HG03571 (cell line): ENCODE measurements around the gene PCDHGB5.
"Not testable (repeated sequence)": the region's sequence is repeated elsewhere in the genome, so short reads cannot be mapped to it uniquely, and the experiment has no call there.

Source experiments
- ATAC-seq: cut with Tn5 transposase; IDR thresholded peaks from one replicate; pipeline ENCODE4 v1.9.1; 2021; ENCODE audit not compliant: unreplicated experiment

Gene PCDHGB5

DNA sequence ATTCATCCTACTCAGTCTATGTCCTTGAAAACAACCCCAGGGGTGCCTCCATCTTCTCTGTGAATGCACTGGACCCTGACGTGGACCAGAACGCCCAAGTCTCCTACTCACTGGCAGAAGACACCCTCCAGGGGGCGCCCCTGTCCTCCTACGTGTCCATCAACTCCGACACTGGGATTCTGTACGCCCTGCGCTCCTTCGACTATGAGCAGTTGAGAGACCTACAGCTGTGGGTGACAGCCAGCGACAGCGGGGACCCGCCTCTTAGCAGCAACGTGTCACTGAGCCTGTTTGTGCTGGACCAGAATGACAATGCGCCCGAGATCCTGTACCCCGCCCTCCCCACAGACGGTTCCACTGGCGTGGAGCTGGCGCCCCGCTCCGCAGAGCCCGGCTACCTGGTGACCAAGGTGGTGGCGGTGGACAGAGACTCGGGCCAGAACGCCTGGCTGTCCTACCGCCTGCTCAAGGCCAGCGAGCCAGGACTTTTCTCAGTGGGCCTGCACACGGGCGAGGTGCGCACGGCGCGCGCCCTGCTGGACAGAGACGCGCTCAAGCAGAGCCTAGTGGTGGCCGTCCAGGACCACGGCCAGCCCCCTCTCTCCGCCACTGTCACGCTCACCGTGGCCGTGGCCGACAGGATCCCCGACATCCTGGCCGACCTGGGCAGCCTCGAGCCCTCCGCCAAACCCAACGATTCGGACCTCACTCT lies 22.1 kb upstream of the PCDHGB5 start:
- ATAC-seq = not testable (repeated sequence)

DNA sequence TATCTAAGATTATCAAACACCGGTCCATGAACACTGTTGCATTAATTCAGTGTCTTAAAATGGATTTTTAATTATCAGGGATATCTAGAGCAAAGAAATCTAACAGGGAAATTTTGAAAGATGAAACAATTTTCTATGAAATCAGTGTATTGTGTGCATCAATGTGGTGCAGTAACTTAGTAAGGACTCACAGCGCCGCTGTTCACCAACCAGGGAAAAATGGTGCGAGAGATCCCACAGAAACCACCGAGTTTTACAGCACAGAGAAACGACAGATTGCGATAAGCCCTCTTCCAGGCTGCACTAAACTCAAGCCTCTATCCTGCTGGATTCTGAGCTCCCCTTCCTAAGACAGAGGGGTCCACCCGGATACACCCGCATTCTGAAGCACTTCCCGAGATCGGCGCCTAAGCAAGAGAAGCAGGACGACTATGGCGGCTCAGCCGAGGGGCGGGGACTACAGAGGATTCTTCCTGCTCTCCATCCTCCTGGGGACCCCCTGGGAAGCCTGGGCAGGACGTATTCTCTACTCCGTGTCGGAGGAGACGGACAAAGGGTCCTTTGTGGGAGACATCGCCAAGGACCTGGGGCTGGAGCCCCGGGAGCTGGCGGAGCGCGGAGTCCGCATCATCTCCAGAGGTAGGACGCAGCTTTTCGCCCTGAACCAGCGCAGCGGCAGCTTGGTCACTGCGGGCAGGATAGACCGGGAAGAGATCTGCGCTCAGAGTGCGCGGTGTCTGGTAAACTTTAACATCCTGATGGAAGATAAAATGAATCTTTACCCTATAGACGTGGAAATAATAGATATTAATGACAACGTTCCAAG lies 15.1 kb upstream of the PCDHGB5 start, which contains the start of gene PCDHGA7:
PCDHGA7 (plus strand) TSS at position 274 of the 826 bp plus-strand sequence; CDS start at position 432, 158 bp downstream.
- ATAC-seq = no peak

DNA sequence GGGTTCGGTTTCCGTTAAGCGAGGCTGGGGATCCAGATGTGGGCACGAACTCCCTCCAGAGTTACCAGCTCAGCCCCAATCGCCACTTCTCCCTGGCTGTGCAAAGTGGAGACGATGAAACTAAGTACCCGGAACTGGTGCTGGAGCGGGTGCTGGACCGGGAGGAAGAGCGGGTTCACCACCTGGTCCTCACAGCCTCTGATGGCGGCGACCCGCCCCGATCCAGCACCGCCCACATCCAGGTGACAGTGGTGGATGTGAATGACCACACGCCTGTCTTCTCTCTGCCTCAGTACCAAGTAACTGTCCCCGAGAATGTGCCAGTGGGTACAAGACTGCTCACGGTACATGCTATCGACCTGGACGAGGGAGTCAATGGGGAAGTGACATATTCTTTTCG lies 14.4 kb upstream of the PCDHGB5 start:
- no peak for ATAC-seq

DNA sequence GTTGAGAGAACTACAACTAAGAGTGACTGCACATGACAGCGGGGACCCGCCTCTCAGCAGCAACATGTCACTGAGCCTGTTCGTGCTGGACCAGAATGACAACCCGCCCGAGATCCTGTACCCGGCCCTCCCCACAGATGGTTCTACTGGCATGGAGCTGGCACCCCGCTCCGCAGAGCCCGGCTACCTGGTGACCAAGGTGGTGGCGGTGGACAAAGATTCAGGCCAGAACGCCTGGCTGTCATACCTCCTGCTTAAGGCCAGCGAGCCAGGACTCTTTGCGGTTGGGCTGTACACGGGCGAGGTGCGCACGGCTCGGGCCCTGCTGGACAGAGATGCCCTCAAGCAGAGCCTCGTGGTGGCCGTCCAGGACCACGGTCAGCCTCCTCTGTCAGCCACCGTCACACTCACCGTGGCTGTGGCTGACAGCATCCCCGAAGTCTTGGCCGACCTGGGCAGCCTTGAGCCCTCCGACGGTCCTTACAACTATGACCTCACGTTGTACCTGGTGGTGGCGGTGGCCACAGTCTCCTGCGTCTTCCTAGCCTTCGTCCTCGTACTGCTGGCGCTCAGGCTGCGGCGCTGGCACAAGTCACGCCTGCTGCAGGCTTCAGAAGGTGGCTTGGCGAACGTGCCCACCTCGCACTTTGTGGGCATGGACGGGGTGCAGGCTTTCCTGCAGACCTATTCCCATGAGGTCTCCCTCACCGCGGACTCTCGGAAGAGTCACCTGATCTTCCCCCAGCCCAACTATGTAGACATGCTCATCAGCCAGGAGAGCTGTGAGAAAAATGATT lies 13.1 kb upstream of the PCDHGB5 start:
- no peak for ATAC-seq

DNA sequence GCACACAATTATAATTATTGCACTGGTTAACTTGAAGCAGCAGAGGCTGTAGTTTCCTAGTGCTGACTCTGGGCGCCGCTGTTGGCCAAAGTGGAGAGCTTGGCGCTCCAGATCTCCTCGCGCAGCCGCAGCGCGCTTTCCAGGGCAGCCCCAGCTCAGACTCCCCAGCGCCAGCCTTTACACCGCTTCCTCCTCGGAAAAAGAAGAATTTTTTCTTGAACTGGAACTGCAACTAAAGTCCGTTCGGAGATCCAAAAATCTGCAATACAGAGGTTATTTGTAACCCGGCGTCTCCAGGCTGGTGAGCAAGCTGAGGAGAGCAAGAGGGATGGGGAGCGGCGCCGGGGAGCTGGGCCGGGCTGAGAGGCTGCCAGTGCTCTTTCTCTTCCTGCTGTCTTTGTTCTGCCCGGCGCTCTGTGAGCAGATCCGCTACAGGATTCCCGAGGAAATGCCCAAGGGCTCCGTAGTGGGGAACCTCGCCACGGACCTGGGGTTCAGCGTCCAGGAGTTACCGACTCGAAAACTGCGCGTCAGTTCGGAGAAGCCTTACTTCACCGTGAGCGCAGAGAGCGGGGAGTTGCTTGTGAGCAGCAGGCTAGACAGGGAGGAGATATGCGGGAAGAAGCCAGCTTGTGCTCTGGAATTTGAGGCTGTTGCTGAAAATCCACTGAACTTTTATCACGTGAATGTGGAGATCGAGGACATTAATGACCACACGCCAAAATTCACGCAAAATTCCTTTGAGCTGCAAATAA lies 10.0 kb upstream of the PCDHGB5 start, which contains the start of gene PCDHGB4:
PCDHGB4 (plus strand) TSS at position 142 of the 755 bp plus-strand sequence; CDS start at position 329, 187 bp downstream.
- not testable (repeated sequence) for ATAC-seq

DNA sequence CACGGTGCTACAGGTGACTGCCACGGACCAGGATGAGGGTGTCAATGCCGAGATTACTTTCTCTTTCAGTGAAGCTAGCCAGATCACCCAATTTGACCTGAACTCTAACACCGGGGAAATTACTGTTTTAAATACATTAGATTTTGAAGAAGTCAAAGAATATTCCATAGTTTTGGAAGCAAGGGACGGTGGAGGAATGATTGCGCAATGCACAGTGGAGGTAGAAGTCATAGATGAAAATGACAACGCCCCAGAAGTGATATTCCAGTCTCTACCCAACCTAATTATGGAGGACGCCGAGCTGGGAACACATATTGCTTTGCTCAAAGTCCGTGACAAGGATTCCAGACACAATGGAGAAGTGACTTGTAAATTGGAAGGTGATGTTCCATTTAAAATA lies 9.1 kb upstream of the PCDHGB5 start:
- no peak for ATAC-seq

DNA sequence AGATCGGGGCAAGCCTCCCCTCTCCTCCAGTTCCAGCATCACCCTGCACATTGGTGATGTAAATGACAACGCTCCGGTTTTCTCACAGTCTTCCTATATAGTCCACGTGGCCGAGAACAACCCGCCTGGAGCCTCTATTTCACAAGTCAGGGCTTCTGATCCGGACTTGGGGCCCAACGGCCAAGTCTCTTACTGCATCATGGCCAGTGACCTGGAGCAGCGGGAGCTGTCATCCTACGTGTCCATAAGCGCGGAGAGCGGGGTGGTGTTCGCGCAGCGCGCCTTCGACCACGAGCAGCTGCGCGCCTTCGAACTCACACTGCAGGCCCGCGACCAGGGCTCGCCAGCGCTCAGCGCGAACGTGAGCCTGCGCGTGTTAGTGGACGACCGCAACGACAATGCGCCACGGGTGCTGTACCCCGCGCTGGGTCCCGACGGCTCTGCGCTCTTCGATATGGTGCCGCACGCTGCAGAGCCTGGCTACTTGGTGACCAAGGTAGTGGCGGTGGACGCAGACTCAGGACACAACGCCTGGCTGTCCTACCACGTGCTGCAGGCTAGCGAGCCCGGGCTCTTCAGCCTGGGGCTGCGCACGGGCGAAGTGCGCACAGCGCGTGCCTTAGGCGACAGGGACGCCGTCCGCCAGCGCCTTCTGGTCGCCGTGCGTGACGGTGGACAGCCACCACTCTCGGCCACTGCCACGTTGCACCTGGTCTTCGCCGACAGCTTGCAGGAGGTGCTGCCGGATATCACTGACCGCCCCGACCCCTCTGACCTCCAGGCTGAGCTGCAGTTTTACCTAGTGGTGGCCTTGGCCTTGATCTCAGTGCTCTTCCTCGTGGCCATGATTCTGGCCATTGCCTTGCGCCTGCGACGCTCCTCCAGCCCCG lies 8.3 kb upstream of the PCDHGB5 start:
- ATAC-seq = no peak

DNA sequence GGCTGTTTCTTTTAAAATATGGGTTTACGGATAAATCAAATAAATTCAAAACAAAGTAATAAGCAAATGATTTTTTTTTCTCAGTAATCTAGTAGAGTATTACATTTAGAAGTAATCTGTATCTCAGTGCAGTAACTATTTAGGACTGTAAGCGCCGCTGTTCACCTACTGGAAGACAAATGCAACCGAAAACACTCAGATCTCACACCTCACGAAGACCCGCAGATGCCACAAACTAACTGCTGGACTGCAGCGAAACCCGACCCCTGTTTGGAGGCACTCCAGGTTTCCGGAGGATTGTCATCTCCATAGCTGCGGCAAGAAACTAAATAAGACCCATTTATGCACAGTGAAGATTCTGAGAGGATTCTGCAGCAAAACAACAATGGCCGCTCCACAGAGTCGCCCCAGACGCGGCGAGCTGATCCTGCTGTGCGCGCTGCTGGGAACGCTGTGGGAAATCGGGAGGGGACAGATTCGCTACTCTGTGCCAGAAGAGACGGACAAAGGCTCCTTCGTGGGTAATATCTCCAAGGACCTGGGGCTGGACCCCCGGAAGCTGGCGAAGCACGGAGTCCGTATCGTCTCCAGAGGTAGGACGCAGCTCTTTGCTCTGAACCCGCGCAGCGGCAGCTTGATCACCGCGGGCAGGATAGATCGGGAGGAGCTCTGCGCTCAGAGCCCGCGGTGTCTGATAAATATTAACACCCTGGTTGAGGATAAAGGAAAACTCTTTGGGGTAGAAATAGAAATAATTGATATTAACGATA lies 5.1 kb upstream of the PCDHGB5 start, which contains the start of gene PCDHGA8:
PCDHGA8 (plus strand) TSS at position 205 of the 770 bp plus-strand sequence; CDS start at position 386, 181 bp downstream.
- no peak for ATAC-seq

DNA sequence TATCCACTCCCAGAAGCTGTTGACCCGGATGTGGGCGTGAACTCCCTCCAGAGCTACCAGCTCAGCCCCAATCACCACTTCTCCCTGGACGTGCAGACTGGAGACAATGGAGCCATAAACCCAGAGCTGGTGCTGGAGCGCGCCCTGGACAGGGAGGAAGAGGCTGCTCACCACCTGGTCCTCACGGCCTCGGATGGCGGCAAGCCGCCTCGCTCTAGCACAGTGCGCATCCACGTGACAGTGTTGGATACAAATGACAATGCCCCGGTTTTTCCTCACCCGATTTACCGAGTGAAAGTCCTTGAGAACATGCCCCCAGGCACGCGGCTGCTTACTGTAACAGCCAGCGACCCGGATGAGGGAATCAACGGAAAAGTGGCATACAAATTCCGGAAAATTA lies 4.5 kb upstream of the PCDHGB5 start:
- ATAC-seq = no peak

DNA sequence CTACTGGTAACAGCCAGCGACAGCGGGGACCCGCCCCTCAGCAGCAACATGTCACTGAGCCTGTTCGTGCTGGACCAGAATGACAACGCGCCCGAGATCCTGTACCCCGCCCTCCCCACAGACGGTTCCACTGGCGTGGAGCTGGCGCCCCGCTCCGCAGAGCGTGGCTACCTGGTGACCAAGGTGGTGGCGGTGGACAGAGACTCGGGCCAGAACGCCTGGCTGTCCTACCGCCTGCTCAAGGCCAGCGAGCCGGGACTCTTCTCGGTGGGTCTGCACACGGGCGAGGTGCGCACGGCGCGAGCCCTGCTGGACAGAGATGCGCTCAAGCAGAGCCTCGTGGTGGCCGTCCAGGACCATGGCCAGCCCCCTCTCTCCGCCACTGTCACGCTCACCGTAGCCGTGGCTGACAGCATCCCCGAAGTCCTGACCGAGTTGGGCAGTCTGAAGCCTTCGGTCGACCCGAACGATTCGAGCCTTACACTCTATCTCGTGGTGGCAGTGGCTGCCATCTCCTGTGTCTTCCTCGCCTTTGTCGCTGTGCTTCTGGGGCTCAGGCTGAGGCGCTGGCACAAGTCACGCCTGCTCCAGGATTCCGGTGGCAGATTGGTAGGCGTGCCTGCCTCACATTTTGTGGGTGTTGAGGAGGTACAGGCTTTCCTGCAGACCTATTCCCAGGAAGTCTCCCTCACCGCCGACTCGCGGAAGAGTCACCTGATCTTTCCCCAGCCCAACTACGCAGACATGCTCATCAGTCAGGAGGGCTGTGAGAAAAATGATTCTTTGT lies 3.2 kb upstream of the PCDHGB5 start:
- ATAC-seq = not testable (repeated sequence)

DNA sequence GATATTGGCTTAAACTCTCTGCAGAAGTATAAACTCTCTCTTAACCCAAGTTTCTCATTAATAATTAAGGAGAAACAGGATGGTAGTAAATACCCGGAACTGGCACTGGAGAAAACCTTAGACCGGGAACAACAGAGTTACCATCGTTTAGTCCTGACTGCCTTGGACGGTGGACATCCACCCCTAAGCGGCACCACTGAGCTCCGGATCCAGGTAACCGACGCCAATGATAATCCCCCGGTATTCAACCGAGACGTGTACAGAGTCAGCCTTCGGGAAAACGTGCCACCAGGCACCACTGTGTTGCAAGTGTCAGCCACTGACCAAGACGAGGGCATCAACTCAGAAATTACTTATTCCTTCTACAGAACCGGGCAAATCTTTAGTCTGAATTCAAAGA lies 861 bp downstream of the PCDHGB5 start:
- no peak for ATAC-seq

DNA sequence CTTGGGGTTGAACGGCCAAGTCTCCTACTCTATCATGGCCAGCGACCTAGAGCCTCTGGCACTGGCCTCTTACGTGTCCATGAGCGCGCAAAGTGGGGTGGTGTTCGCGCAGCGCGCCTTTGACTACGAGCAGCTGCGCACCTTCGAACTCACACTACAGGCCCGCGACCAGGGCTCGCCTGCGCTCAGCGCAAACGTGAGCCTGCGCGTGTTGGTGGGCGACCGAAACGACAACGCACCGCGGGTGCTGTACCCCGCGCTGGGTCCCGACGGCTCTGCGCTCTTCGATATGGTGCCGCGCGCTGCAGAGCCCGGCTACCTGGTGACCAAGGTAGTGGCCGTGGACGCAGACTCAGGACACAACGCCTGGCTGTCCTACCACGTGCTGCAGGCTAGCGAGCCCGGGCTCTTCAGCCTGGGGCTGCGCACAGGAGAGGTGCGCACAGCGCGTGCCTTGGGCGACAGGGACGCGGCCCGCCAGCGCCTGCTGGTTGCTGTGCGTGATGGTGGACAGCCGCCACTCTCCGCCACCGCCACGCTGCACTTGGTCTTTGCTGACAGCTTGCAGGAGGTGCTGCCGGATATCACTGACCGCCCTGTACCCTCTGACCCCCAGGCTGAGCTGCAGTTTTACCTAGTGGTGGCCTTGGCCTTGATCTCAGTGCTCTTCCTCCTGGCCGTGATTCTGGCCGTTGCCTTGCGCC lies 2.0 kb downstream of the PCDHGB5 start:
- ATAC-seq = no peak

DNA sequence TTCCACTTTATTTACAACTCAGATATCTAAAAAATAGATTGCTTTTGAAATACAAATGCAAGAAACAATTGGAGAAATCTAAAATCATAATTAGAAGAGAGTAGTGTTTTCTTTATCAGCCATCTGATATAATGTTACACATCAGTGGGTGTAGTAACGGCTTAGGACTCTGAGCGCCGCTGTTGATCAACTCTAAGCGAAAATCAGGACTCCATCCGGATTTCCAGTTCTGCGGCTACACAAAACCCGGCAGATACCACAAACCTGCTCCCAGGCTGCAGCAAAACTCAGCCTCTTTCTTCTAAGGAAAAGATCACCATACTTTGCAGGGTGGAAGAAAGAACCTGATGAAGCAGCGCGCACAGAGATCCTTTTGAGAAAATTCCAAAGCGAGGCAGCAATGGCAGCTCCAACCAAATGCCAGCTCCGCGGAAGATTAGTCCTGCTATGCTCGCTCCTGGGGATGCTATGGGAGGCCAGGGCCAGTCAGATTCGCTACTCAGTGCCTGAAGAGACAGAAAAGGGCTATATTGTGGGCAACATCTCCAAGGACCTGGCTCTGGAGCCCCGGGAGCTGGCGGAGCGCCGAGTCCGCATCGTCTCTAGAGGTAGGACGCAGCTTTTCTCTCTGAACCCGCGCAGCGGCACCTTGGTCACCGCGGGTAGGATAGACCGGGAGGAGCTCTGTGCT lies 5.0 kb downstream of the PCDHGB5 start, which contains the start of gene PCDHGA9:
PCDHGA9 (plus strand) TSS at position 226 of the 691 bp plus-strand sequence; CDS start at position 401, 175 bp downstream.
- no peak for ATAC-seq

DNA sequence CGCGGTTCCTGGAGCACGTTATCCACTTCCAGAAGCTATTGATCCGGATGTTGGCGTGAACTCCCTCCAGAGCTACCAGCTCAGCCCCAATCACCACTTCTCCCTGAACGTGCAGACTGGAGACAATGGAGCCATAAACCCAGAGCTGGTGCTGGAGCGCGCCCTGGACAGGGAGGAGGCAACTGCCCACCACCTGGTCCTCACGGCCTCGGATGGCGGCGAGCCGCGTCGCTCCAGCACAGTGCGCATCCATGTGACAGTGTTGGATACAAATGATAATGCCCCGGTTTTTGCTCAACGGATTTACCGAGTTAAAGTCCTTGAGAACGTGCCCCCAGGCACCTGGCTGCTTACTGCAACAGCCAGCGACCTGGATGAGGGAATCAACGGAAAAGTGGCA lies 5.6 kb downstream of the PCDHGB5 start:
- ATAC-seq = no peak

DNA sequence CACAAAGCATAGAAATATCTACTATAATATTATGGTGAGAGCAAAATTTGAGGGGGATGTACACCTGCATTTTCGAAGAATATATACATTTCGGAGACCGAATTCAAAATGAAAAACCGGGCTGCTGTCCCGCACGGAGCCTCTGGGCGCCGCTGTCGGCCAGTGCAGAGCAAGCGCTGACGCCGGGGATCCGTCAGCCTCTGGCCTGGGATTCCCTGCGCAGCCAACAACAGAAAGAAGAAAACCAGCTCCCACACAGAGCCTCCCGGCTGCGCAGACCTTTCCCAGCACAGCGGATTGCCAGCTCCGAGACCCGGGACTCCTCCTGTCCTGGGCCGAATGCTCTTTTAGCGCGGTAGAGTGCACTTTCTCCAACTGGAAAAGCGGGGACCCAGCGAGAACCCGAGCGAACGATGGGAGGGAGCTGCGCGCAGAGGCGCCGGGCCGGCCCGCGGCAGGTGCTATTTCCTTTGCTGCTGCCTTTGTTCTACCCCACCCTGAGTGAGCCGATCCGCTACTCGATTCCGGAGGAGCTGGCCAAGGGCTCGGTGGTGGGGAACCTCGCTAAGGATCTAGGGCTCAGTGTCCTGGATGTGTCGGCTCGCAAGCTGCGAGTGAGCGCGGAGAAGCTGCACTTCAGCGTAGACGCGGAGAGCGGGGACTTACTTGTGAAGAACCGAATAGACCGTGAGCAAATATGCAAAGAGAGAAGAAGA lies 10.2 kb downstream of the PCDHGB5 start, which contains the start of gene PCDHGB6:
PCDHGB6 (plus strand) TSS at position 232 of the 716 bp plus-strand sequence; CDS start at position 414, 182 bp downstream.
- ATAC-seq = not testable (repeated sequence)
